Measurements from ENCODE around the gene MPHOSPH8. TPM values are rescaled to one million over a fixed set of nuclear protein-coding genes. Genes with fewer than 3 reads are reported as not detected.
"Not testable (repeated sequence)": the region's sequence is repeated elsewhere in the genome, so short reads cannot be mapped to it uniquely, and the experiment has no call there.

The MPHOSPH8 gene
- total RNA-seq, 1 experiment from 2014 or later, result 18.5 TPM

DNA sequence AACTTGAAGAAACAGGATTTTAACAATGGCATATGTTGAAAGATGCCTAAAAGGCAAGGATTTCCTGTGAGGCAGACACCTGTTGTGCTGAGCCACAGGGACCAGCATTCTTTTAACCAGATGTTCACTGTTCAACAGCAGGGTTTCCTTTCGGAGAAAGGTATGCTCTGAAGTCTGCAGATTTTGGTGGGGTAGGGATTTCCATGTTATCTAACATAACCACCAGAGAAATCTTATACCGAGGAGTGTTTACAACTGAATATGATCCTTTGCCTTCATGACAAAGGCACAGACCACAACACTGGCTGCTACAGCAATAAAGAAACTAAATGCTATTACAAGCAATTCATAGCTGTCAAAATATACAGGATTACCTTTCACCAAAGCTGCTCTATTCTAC is 48.1 kb downstream of the MPHOSPH8 start:
- ChIA-PET CTCF (interaction anchor here (0.6 kb wide), 1 partner anchor 137 kb away, joined by 4 read pairs; no protein-coding TSS in a partner anchor), POLR2A (no interaction called here)
- H3K27ac Mint-ChIP-seq, result peak overlapping the region; percentile 90
- peak; percentile 32 for DNase-seq (ENCODE audit: low spot score)
- peaks cover 7% of the 10 kb centered on the region for H3K36me3 Mint-ChIP-seq
- TF ChIP-seq ZNF423 (CRISPR knock-in tag; IDR thresholded peaks at IDR 0.05) (peak; percentile 78; the same call in 1 of the 2 replicates), ZBTB21 (CRISPR knock-in tag; IDR thresholded peaks at IDR 0.05; ENCODE audit: borderline replicate concordance) (no peak)
- H3K4me1 Mint-ChIP-seq, result peaks cover 62% of the 10 kb centered on the region
- peak; percentile 69 for ATAC-seq
- no peaks in the 10 kb centered on the region for H3K27me3 Mint-ChIP-seq (ENCODE audit: low read depth)
- peak overlapping the region; percentile 13; the same call in 1 of the 2 replicates for H3K4me3 Mint-ChIP-seq
- H3K9me3 Mint-ChIP-seq, result no peaks in the 10 kb centered on the region

DNA sequence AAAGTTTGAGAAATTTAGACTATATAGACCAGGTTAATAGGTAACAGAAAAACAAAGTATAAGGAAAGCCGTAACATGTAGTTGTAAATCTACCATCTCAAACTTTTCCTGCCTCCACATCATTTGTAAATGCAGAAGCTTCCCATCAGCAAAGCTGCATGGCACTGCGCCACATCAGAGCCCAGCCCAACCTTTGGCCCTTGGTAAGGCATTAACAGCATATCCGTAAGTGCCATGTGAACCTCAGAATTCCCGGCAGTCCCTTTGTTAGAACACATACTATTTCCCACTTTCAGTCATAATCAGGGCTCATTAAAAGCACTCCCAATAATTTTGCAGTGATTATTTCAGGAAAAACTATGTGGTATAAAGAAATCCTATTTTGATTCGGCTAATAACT is 51.6 kb downstream of the MPHOSPH8 start:
- no peaks in the 10 kb centered on the region for H3K36me3 Mint-ChIP-seq
- H3K9me3 Mint-ChIP-seq, result no peaks in the 10 kb centered on the region
- DNase-seq (ENCODE audit: low spot score) (no peak), ATAC-seq (peak; percentile 50)
- peaks cover 62% of the 10 kb centered on the region for H3K4me1 Mint-ChIP-seq
- no peak overlapping the region for H3K4me3 Mint-ChIP-seq
- H3K27ac Mint-ChIP-seq, result peak overlapping the region; percentile 82
- TF ChIP-seq NR2C2 (CRISPR knock-in tag; IDR thresholded peaks at IDR 0.05), result no peak
- no peak for TF ChIP-seq CBFB (CRISPR knock-in tag; IDR thresholded peaks at IDR 0.05; ENCODE audit: low read depth)
- TF ChIP-seq ETV6 (CRISPR knock-in tag; IDR thresholded peaks at IDR 0.05), result no peak
- TF ChIP-seq PRRX2 (CRISPR knock-in tag; IDR thresholded peaks at IDR 0.05), result no peak
- TF ChIP-seq ZNF138 (CRISPR knock-in tag; conservative IDR thresholded peaks at IDR 0.05), result no peak
- TF ChIP-seq NFATC4 (CRISPR knock-in tag; IDR thresholded peaks at IDR 0.05), result no peak
- no peak for TF ChIP-seq CREB1 (CRISPR knock-in tag; IDR thresholded peaks at IDR 0.05)
- TF ChIP-seq, protein P1, sequence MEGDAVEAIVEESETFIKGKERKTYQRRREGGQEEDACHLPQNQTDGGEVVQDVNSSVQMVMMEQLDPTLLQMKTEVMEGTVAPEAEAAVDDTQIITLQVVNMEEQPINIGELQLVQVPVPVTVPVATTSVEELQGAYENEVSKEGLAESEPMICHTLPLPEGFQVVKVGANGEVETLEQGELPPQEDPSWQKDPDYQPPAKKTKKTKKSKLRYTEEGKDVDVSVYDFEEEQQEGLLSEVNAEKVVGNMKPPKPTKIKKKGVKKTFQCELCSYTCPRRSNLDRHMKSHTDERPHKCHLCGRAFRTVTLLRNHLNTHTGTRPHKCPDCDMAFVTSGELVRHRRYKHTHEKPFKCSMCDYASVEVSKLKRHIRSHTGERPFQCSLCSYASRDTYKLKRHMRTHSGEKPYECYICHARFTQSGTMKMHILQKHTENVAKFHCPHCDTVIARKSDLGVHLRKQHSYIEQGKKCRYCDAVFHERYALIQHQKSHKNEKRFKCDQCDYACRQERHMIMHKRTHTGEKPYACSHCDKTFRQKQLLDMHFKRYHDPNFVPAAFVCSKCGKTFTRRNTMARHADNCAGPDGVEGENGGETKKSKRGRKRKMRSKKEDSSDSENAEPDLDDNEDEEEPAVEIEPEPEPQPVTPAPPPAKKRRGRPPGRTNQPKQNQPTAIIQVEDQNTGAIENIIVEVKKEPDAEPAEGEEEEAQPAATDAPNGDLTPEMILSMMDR (IDR thresholded peaks at IDR 0.05), result no peak
- TF ChIP-seq ELF4 (CRISPR knock-in tag; IDR thresholded peaks at IDR 0.05; ENCODE audit: low read depth), result no peak
- no peak for TF ChIP-seq TEAD4 (CRISPR knock-in tag; IDR thresholded peaks at IDR 0.05)
- TF ChIP-seq, protein P2, sequence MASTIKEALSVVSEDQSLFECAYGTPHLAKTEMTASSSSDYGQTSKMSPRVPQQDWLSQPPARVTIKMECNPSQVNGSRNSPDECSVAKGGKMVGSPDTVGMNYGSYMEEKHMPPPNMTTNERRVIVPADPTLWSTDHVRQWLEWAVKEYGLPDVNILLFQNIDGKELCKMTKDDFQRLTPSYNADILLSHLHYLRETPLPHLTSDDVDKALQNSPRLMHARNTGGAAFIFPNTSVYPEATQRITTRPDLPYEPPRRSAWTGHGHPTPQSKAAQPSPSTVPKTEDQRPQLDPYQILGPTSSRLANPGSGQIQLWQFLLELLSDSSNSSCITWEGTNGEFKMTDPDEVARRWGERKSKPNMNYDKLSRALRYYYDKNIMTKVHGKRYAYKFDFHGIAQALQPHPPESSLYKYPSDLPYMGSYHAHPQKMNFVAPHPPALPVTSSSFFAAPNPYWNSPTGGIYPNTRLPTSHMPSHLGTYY (CRISPR knock-in tag; IDR thresholded peaks at IDR 0.05), result no peak
- TF ChIP-seq ZBTB21 (CRISPR knock-in tag; IDR thresholded peaks at IDR 0.05; ENCODE audit: borderline replicate concordance), result no peak
- no peak for TF ChIP-seq ZNF232 (CRISPR knock-in tag; IDR thresholded peaks at IDR 0.05)
- TF ChIP-seq, protein P3, sequence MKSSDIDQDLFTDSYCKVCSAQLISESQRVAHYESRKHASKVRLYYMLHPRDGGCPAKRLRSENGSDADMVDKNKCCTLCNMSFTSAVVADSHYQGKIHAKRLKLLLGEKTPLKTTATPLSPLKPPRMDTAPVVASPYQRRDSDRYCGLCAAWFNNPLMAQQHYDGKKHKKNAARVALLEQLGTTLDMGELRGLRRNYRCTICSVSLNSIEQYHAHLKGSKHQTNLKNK (CRISPR knock-in tag; IDR thresholded peaks at IDR 0.05), result no peak
- TF ChIP-seq, protein P4, sequence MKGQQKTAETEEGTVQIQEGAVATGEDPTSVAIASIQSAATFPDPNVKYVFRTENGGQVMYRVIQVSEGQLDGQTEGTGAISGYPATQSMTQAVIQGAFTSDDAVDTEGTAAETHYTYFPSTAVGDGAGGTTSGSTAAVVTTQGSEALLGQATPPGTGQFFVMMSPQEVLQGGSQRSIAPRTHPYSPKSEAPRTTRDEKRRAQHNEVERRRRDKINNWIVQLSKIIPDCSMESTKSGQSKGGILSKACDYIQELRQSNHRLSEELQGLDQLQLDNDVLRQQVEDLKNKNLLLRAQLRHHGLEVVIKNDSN (CRISPR knock-in tag; IDR thresholded peaks at IDR 0.05), result no peak
- no peak for TF ChIP-seq ZNF423 (CRISPR knock-in tag; IDR thresholded peaks at IDR 0.05)
- no peaks in the 10 kb centered on the region for H3K27me3 Mint-ChIP-seq (ENCODE audit: low read depth)
- CTCF ChIA-PET, result interaction anchor here (1.6 kb wide), 1 partner anchor 133 kb away, joined by 4 read pairs; no protein-coding TSS in a partner anchor
- POLR2A ChIA-PET, result no interaction called here

DNA sequence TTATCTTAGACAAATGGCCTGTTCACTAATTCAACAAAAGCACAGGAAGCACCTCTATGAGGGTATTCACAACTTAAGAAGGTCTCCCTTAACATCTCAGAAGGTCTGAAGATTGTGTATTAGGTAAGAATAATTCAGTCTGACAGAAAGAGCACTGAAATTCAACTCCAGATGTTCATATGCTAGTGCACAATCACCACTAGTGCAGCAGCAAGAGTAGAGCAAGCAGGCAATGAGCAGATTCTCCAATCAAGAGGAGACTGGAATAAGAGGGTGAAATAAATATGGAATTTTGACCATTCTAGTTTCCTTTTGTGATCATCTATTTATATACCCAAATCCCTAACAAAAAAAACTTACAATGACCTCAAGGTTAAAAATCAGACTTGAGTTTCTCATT is 52.0 kb downstream of the MPHOSPH8 start:
- Mint-ChIP-seq H3K9me3 (no peaks in the 10 kb centered on the region), H3K4me1 (peaks cover 63% of the 10 kb centered on the region), H3K4me3 (no peak overlapping the region), H3K27me3 (ENCODE audit: low read depth) (no peaks in the 10 kb centered on the region), H3K27ac (peak overlapping the region; percentile 82), H3K36me3 (no peaks in the 10 kb centered on the region)
- ATAC-seq, result peak; percentile 8
- DNase-seq (ENCODE audit: low spot score), result no peak
- CTCF ChIA-PET, result interaction anchor here (1.6 kb wide), 1 partner anchor 133 kb away, joined by 4 read pairs; no protein-coding TSS in a partner anchor
- POLR2A ChIA-PET, result no interaction called here
- TF ChIP-seq GABPB1 (CRISPR knock-in tag; IDR thresholded peaks at IDR 0.05) (no peak), RORB (CRISPR knock-in tag; IDR thresholded peaks at IDR 0.05) (no peak), FOXJ3 (CRISPR knock-in tag; IDR thresholded peaks at IDR 0.05; ENCODE audit: borderline replicate concordance) (no peak)
- TF ChIP-seq, protein P2 (CRISPR knock-in tag; IDR thresholded peaks at IDR 0.05), result no peak

DNA sequence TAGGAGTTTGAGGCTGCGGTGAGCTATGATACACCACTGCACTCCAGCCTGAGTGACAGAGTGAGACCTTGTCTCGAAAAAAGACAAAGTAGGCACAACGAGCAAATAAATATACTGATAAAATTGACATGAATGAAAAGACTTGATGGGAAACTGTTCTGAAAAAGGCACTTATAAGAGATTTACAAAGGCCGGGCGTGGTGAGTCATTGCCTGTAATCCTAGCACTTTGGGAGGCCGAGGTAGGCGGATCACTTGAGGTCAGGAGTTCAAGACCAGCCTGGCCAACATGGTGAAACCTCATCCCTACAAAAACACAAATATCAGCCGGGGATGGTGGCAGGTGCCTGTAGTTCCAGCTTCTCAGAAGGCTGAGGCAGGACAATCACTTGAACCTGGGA is 58.0 kb downstream of the MPHOSPH8 start:
- H3K4me3 Mint-ChIP-seq; H3K27me3 Mint-ChIP-seq (ENCODE audit: low read depth); CTCF ChIA-PET; H3K27ac Mint-ChIP-seq; ATAC-seq; POLR2A ChIA-PET; H3K9me3 Mint-ChIP-seq; DNase-seq (ENCODE audit: low spot score): not testable (repeated sequence)
- H3K4me1 Mint-ChIP-seq, result peaks cover 51% of the 10 kb centered on the region
- H3K36me3 Mint-ChIP-seq, result peaks cover 13% of the 10 kb centered on the region
